Activated CD4-positive, CD25-positive, alpha-beta regulatory T cell treated with anti-CD3 and anti-CD28 coated beads, Interleukin-2, amount 50 U/mL, for 16 hours (primary cell): Measurements from ENCODE around the gene TRIM71.
"Not testable (repeated sequence)": the region's sequence is repeated elsewhere in the genome, so short reads cannot be mapped to it uniquely, and the experiment has no call there.

ENCODE experiments used
- DNase-seq: peaks from one replicate; pipeline ENCODE4 v3.0.0-alpha.2; 2020; ENCODE audit warnings: low read depth, low spot score

TRIM71 gene

DNA sequence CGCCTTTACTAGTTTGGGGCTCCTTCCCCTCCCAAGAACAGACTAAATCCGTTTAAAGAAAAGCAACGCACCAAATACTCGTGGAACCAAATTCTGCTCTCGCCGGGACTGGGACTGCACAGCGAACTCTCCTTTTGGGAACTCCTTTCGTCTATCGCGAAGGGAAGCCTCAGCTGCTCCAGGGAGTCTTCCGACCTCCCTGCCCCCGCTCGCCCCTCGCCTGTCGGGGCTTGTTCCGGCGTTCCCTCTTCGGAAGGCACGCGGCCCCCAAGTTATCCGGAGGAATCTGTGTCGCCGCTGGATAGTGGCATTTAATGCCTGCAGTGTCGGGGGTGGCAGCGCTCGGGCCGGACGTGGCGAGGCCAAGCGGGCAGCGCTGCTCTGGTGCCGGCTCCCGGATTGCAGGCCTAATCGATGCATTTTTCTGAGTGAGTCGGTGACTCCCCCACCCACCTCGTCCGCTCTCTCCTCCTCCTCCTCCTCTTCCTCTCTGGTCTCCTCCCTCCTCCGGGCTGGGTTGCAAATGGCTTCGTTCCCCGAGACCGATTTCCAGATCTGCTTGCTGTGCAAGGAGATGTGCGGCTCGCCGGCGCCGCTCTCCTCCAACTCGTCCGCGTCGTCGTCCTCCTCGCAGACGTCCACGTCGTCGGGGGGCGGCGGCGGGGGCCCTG, at the start of gene TRIM71:
Gene TRIM71 (plus strand): TSS at position 440 of the 671 bp plus-strand sequence. CDS start 84 bp downstream, at position 524.
- no peak for DNase-seq

DNA sequence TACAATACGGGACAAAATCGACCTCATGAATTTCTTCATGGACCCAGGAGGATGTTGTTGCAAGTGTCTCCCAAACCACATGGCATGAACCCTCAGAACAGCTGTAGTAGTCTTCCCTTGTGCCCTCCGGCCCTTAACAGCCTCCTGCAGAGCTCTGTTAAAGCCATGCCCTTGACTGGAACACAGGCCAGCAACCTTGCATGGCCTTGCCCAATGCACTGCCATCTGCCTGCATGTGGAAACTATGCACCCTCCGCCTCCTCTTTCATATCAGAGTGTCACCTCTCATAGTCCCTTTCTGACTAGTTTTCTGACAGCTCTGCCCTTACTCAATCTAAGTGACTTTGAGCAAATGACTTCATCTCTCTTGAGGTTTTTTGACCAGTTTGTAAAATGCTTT, 39.4 kb upstream of the TRIM71 start:
- no peak for DNase-seq

DNA sequence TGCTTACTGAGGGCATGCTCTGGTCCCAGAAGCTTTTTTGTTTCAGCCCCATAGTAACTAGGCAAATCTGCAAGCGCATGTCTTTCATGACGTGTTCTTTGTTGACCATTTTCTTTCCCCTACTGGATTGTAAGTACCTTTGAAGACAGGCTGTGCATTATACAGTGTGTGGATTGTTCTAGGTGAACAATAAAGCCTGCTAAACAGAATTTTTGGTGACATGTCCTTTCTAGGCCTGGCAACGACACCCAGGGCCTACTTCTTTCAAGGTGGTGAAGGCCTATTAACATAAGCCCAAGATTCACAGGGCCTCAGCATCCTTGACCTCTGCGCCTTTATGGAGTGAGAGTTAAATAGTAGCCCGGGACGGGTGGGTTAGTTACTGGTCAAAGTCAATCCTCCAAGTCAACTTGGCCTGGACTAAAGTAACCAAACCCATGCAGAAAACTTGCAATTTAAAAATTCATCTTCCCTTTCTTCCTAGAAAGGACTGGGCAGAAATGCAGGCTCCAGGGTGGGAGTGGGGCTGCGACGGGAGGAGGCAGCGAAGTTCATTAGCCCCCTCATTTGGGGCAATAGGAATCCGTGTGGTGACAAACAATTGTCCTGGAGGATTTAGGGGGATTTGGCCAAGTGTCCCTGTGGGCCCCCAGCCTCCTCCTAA, 37.6 kb upstream of the TRIM71 start:
- DNase-seq: no peak

DNA sequence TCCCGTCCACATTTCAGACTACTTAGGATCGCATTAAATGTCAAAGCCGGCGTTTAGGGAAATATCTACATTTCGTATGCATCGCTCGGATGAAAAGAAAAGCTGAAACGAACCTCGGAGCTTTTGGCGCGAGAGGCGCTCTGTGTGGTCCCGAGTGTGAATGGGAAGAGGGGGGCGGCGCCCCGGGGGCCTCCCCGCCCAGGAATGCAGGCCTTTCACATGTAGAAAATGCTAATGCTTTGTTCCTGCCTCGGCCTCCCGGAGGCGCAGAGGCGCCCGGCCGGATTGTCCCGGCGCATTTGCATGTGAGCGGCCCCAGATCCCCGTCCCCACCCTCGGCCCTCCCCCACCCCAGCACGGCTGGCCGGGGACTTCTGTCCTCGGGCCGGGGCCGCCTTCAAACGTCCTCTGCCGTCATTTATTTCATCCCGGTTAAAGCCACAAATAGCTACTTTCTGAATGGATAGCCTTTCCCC, 37.0 kb upstream of the TRIM71 start:
- no peak for DNase-seq

DNA sequence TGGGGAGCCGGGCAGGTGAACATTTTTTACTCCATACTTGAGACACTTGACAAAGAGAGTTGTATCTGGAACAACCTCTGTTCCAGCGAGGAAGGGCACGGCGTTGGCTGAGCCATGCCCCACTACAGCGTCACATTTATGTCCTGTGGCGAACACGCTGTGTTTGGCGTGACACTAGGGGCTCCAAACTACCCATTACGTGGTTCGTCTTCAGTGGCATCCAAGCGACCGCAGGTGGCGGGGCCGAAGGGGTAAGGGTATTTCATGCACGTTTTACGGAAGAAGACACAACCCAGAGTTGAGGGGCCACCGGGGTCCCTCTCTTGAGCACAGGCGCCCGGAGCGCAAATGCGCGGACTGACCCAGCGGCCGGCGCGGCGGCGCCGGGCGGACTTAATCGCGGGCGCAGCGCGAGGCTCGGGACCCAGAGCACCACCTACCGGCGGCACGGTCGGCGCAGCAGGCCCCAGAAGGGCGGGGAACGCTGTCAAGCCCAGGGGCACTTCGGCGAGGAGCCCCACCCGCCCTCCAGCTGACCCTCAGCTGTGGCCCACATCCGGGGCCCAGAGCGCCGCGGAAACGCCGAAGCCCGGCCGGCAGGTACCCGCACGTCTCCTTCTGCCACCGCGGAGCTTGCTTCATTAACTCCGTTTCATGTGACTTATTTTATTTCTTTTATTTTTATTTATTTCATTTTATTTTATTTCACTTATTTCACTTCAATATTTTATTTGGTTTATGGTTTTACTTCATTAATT, 36.4 kb upstream of the TRIM71 start:
- peak; percentile 19 for DNase-seq

DNA sequence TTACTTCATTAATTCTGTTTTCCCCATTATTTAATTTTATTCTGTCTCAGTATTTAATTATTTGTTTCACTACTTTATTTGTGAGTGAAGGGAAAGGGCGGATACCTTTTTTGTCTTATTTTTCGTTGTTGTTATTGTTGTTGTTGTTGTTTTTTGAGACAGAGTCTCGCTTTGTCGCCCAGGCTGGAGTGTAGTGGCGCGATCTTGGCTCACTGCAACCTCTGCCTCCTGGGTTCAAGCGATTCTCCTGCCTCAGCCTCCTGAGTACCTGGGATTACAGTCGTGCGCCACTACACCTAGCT, 35.9 kb upstream of the TRIM71 start:
- not testable (repeated sequence) for DNase-seq

DNA sequence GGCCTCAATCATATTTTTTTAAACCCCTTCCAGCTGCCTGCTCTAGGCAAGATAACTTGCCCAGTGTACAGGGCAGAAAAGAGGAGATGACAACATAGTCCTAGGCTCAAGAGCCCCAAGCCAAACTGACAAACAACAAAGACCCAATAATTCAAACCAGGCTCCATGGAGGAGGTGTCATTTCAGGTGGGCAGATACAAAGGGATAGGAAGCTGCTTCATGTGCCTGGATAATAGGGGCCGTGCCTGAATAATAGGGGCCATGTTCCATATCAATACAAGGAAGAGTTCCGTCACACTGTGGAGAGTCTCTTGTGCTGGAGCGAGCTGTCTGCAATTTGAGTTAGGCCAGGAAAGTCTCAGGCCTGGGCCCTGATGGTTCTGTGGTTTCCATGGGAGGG, 35.4 kb upstream of the TRIM71 start:
- no peak for DNase-seq

DNA sequence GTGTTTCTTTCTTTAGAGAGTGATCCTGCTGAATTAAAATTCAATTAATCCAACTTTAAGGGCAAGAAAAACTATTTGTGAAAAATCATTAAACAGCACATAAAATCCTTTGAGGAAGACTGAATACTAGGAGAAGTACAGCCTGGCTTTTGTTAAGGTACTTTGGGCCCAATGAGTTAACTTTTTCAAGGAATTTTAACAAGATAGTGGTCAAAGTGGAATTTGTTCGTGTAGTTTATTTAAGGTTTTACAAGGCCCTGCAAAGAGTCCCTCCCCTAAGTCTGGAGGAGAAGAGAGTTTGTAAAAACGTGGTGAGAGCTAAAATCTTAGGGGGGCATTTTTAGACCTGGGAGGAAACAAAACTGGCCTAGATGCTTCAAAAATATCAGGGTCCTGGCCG, 26.0 kb upstream of the TRIM71 start:
- no peak for DNase-seq

DNA sequence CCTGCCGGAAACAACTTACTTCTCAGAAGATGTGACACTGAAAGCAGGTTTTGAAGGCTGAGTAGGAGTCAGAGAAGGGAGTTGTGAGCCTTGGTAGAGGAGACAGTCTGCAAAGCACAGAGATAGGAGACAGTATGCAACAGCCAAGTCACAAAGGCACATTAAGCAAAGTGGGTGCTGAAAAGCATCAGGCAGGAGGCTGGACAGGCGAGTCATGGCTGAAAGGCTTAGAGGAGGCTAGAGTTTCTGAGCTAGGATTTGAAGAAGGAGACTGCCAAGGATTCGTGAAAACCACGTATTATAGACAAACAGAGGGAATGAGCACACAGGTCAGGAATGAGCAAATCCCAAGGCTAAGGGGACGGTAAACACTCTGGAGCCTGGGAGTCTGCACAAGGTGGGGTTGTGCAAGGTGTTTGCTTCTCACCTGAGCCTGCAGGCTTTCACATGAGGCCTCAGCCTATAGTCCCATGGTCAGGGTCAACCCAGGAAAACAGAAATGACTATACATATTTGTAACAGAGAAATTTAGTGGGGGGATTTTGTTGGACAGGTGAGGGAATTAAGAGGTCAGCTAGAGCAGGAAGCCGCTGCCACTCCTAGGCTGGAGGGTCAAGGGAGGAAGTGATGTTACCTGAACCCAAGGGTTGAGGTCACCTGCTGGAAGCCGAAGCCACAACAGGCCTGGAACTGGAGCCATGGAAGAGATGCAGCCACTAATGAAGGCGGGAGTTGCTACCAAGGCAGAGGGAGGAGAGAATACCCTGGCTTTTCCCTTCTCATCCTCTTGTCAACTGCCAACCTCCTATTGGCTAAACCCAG, 23.1 kb upstream of the TRIM71 start:
- no peak for DNase-seq

DNA sequence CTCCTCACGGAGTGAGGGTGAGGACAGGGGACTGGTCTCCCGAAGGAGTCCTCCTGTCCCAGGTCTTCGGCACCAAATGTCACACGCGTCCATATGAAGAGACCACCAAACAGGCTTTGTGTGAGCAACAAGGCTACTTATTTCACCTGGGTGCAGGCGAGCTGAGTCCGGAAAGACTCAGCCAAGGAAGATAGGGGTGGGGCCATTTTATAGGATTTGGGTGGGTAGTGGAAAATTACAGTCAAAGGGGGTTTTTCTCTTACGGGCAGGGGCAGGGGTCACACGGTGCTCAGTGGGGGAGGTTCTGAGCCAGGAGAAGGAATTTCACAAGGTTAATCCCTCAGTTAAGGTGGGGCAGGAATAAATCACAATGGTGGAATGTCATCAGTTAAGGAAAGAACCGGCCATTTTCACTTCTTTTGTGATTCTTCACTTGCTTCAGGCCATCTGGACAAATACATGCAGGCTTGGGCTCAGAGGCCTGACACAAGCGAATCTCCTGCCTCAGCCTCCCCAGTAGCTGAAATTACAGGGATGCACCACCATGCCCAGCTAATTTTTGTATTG, 21.3 kb upstream of the TRIM71 start:
- not testable (repeated sequence) for DNase-seq

DNA sequence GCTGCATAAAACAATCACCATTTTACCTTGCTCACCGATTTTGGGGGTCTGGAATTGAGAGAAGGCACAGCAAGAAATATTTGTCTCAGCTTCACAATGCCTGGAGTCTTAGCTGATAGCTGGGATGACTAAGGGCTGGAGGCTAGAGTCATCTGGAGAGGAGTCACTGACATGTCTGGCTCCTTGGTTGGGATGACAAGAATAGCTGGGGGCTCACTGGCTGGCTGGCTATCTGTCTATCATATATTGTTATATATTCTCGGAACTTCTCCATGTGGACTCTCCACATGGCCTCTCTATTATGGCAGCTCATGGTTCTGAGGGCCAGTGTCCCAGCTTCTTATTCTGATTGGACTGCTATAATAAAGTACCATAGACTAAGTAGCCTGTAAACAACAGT, 20.0 kb upstream of the TRIM71 start:
- no peak for DNase-seq

DNA sequence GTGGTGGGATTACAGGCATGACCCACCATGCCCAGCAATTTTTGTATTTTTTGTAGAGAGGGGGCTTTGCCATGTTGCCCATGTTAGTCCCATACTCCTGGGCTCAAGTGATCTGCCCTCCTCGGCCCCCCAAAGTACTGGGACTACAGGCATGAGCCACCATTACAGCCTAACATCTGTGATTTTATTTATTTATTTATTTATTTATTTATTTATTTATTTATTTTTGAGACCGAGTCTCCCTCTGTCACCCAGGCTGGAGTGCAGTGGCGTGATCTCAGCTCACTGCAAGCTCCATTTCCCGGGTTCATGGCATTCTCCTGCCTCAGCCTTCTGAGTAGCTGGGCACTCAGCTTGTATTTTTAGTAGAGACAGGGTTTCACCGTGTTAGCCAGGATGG, 16.4 kb upstream of the TRIM71 start:
- not testable (repeated sequence) for DNase-seq

DNA sequence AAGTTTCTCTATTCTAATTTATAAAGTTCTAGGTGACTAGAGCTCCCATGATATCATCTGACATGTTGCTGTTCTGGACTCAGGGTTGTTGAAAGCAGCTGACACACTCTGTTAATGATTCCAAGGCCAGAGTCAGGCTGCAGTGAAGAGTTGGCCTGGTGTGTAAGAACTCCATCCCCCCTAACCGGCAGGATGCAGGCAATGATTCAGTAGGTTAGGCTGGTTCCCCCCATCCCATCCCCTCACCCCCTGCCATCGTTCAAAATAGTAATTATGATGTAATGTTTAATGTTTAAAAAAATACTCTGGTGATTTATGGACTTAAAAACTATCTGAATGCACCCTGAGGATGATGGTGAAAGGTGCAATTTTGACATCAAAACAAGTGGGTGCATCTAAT, 4.6 kb upstream of the TRIM71 start:
- DNase-seq: no peak

DNA sequence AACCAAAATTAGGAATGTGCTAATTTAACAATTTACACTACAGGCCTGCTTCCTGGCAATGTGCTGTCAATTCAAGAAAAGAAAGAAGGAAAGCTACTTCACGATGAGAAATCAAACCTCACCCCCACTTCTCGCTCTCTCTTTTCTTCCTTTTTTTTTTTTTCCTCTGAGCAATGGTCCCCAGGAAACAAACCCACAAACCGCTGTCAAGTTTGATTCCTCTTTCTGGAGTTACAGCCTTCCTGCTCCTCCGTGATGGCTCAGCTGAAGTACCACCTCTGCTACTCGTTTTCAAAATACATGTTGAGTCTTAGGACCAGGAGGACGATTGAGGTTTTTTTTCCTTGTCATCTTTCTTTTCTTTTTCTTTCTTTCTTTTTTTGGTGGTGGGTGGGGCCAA, 3.4 kb upstream of the TRIM71 start:
- DNase-seq: no peak

DNA sequence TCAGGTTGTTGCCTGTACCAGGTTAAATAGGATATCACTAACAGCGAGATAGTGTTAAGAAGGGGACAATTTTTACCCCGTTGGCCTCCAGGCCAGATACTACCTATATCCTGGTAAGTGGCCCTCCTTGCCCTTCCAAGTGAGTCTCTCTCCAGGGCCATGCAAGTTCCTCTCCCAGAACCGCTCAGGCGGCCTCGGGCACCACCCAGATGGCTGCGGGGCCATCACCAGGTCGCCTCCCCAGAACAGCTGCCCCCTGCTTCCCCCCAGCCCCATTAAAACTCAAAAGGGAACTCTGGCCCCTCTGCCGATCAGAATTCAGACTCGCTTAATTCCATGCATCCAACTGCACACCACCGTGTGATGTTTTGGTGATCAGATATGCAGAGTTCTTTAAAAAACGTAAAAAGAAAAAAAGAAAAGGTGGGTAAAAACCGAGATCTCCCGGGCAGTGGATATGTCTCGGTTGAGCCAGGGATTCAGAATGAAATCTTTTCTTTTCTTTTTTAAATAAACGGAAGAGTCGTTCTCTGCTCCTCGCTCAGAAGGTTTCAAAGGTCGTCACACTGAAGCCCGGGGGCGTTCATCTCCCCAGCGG, 1.9 kb upstream of the TRIM71 start:
- no peak for DNase-seq

DNA sequence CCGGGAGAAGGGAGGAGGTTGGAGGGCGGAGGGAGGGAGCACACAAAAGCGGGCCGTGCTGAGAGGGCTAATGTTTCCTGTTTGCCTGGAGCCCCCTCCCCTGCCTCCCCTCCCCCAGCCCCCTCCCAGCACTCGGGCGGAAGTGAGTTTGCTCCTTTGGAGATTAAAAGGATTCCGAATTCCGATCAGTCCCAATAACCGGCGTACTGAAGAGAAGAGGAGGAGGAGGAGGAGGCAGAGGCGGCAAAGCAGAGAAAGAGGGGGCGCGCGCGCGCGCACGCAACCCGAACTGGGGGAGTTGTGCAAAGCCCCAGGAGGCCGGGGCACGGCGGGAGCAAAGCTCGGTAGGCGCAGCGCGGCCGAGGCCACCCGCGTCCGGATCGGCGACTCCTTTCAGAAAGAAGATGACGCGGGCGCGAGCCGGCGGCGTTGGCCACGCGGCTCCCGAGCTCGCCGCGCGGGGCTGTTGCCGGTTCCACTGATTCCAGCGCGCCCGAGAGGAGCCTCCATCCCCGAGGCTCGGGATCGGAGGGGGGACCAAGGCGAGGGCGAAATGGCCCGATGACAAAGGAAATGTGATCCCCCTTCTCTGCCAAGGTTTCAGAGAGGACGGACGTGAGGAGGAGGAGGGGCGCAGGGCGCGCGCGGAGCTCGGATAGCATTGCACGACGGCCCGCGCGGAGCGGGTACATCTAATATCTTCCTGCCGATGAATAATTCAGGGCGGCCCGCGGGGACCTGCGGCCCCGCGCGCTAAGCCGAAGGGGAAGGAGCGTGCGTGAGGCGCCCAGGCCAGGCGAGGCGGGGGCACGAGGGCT, 1.1 kb upstream of the TRIM71 start:
- DNase-seq: no peak

DNA sequence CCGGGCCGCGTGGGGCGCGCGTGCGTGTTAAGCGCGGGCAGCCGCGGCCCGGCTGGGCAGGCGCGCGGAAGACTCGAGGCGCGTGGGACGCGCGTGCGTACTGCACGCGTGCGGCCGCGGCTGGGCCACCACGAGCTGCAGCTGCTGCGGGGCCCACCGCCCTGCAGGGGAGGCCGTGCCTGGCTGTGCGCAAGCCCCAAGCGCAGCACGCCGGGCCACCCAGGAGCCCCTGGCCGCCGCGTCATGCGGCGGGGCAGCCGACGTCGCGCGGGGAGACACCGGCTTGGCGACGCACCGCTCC, 590 bp upstream of the TRIM71 start:
- DNase-seq: no peak

DNA sequence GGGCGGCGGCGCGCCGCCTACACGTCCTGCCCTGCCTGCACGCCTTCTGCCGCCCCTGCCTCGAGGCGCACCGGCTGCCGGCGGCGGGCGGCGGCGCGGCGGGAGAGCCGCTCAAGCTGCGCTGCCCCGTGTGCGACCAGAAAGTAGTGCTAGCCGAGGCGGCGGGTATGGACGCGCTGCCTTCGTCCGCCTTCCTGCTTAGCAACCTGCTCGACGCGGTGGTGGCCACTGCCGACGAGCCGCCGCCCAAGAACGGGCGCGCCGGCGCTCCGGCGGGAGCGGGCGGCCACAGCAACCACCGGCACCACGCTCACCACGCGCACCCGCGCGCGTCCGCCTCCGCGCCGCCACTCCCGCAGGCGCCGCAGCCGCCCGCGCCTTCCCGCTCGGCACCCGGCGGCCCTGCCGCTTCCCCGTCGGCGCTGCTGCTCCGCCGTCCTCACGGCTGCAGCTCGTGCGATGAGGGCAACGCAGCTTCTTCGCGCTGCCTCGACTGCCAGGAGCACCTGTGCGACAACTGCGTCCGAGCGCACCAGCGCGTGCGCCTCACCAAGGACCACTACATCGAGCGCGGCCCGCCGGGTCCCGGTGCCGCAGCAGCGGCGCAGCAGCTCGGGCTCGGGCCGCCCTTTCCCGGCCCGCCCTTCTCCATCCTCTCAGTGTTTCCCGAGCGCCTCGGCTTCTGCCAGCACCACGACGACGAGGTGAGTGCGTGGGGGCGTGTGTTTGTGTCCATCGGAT, 602 bp downstream of the TRIM71 start:
- no peak for DNase-seq

DNA sequence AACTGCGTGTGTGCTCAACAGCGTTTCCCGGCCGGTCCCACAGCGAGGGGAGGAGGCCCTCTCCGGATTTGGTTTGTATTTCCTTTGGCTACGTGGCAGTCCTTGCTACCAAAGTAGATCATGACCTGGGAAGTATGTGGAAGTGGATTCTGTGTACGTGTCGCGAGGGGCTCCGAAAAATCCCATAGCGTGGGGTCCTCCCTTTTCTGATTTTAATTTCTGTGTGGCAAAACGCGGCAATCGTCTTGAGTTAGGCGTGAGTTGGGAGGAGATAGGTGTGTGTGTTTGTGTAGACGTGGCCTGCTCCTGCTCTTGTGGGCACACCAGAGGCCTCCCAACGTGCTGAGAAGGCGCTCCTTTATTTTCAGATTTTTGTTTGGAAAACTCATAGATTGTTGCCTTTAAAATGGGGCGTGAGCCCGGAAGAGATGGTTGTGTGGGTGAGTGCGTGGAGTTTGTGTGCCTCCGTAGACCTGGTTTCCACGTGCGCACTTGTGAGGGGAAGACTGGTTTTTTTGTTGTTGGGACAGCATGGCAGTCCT, 1.2 kb downstream of the TRIM71 start:
- DNase-seq: no peak
